Smooth muscle cell (in vitro differentiated cells): ENCODE measurements around the gene CXCL8. TPM values are rescaled to one million over a fixed set of nuclear protein-coding genes. Genes with fewer than 3 reads are reported as not detected.

Source experiments
- DNase-seq: peaks from one replicate; lab custom pipeline; 2025; ENCODE audit not compliant: unreplicated experiment; lab: John Stamatoyannopoulos, UW
- H2AFZ ChIP-seq: fragments of 200-600 bp; sonication (generic); 2 replicates; pipeline ENCODE4 v1.6.0; 2016; ENCODE audit warnings: antibody characterized with exemption, low read depth, mild to moderate bottlenecking
- H3F3A ChIP-seq: fragments of 200-600 bp; sonication (generic); 2 replicates; pipeline ENCODE4 v1.6.0; 2017; ENCODE audit warnings: antibody characterized with exemption, low read depth
- H3K27ac ChIP-seq: fragments of 200-600 bp; sonication (generic); 2 replicates; pipeline ENCODE4 v1.5.1; 2016; ENCODE audit warnings: low read depth, mild to moderate bottlenecking
- H3K27me3 ChIP-seq: fragments of 200-600 bp; sonication (generic); 2 replicates; pipeline ENCODE4 v1.6.1; 2016; ENCODE audit warnings: low read depth, mild to moderate bottlenecking
- H3K36me3 ChIP-seq: fragments of 200-600 bp; sonication (generic); 2 replicates; pipeline ENCODE4 v1.5.1; 2016; ENCODE audit warnings: low read depth
- H3K4me1 ChIP-seq: fragments of 200-600 bp; sonication (generic); 2 replicates; pipeline ENCODE4 v1.5.1; 2016; ENCODE audit warnings: low read depth
- H3K4me2 ChIP-seq: fragments of 200-600 bp; sonication (generic); 2 replicates; pipeline ENCODE4 v1.6.0; 2016; ENCODE audit warnings: mild to moderate bottlenecking
- H3K4me3 ChIP-seq: fragments of 200-600 bp; sonication (generic); 2 replicates; pipeline ENCODE4 v1.5.1; 2016; ENCODE audit warnings: mild to moderate bottlenecking
- H3K79me2 ChIP-seq: fragments of 200-600 bp; sonication (generic); 2 replicates; pipeline ENCODE4 v1.6.0; 2016; ENCODE audit warnings: low read depth, mild to moderate bottlenecking
- H3K9ac ChIP-seq: fragments of 200-600 bp; sonication (generic); 2 replicates; pipeline ENCODE4 v1.6.0; 2016; ENCODE audit warnings: low read depth
- H3K9me3 ChIP-seq: fragments of 200-600 bp; sonication (generic); replicated peaks from 2 replicates; pipeline ENCODE4 v1.5.1; 2016; ENCODE audit warnings: low read depth
- H4K20me1 ChIP-seq: fragments of 200-600 bp; sonication (generic); 2 replicates; pipeline ENCODE4 v1.6.0; 2016; ENCODE audit warnings: low read depth
- WGBS: methylation state at CpG from one replicate; pipeline ENCODE4 v1.1.7; 2016; ENCODE audit warnings: low lambda C conversion rate; 5-methylcytosine and 5-hydroxymethylcytosine counted together
- polyA plus RNA-seq: library from polyadenylated mRNA; unstranded; fragments of >200 nt; fragmentation: Nextera tagmentation; extraction: Ambion mirVana; gene quantifications from 2 replicates; pipeline ENCODE4 v1.2.1, GENCODE V29; 2016
- total RNA-seq: library from RNA; depleted of rRNA; stranded (reverse); fragments of >200 nt; gene quantifications from 2 replicates; pipeline ENCODE4 v1.2.3, GENCODE V29; 2014
- TF ChIP-seq, protein P1 (sequence below): fragments of 200-600 bp; sonication (generic); IDR thresholded peaks from 2 replicates; pipeline ENCODE4 v1.5.1; 2017; ENCODE audit warnings: borderline replicate concordance, mild to moderate bottlenecking, antibody characterized with exemption; ENCODE audit not compliant: insufficient read depth, poor library complexity, severe bottlenecking

The CXCL8 gene
- total and polyA plus RNA-seq, 2 experiments from 2014 or later = 8.7 to 37.9 TPM

DNA sequence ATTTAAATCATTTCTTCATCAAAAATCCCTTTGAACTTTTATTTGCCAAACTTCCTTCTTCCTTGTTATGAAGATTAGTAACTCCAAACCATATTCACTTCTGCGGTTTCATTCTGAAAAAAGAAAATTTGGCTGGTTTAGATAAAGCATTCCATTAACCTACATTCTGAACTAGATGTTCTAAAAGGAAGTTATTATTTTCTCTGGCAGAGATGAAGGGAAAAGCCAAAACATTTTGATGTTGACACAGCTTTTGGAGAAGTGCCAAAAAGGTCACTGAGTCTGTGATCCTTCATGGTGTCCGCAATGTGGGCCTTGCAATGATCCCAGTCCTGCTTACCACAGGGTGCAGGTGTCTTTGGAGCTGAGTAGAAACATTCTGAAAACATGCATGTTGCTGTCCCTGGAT, 36.0 kb downstream of the CXCL8 start:
- H3K79me2 ChIP-seq = no peaks in the 10 kb centered on the region
- no peak overlapping the region for H3K9ac ChIP-seq
- H3K27me3 ChIP-seq = no peaks in the 10 kb centered on the region
- no peak overlapping the region for H3K4me3 ChIP-seq
- H4K20me1 ChIP-seq = no peaks in the 10 kb centered on the region
- 93% methylated on average over 2 of the region's 2 CpGs for WGBS
- DNase-seq = no peak
- TF ChIP-seq, protein P1, sequence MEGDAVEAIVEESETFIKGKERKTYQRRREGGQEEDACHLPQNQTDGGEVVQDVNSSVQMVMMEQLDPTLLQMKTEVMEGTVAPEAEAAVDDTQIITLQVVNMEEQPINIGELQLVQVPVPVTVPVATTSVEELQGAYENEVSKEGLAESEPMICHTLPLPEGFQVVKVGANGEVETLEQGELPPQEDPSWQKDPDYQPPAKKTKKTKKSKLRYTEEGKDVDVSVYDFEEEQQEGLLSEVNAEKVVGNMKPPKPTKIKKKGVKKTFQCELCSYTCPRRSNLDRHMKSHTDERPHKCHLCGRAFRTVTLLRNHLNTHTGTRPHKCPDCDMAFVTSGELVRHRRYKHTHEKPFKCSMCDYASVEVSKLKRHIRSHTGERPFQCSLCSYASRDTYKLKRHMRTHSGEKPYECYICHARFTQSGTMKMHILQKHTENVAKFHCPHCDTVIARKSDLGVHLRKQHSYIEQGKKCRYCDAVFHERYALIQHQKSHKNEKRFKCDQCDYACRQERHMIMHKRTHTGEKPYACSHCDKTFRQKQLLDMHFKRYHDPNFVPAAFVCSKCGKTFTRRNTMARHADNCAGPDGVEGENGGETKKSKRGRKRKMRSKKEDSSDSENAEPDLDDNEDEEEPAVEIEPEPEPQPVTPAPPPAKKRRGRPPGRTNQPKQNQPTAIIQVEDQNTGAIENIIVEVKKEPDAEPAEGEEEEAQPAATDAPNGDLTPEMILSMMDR = no peak
- H3K4me1 ChIP-seq = no peaks in the 10 kb centered on the region
- no peak overlapping the region for H3K4me2 ChIP-seq
- H3K36me3 ChIP-seq = no peaks in the 10 kb centered on the region
- no peak overlapping the region for H2AFZ ChIP-seq
- H3K27ac ChIP-seq = no peak overlapping the region
- no peaks in the 10 kb centered on the region for H3K9me3 ChIP-seq
- H3F3A ChIP-seq = no peaks in the 10 kb centered on the region

DNA sequence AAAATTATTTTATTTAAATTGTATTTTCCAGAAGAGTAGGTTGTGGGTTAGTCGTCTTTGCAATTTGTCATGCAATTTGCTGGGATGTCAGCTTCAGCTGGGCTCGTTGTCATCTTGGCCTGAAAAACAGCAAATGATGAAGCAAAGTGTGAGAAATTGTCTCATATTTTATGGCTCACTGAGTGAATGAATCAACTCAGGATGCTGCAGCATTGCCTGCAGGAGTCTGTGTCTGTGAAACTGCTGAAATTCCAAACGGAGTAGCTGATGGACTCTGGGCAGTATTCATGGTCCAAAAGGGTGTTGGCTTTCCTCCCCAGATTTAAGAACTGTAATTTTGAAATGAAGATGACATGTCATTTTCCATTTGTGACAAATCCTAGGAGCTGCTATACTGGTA, 37.2 kb downstream of the CXCL8 start:
- Histone ChIP-seq H3K4me1 (no peaks in the 10 kb centered on the region), H4K20me1 (no peaks in the 10 kb centered on the region), H3K4me3 (no peak overlapping the region), H3K79me2 (no peaks in the 10 kb centered on the region), H3K27ac (no peak overlapping the region), H3K36me3 (no peaks in the 10 kb centered on the region), H2AFZ (no peak overlapping the region), H3K27me3 (no peaks in the 10 kb centered on the region), H3K9me3 (no peaks in the 10 kb centered on the region), H3K9ac (no peak overlapping the region), H3F3A (no peaks in the 10 kb centered on the region), H3K4me2 (no peak overlapping the region)
- TF ChIP-seq, protein P1 = no peak
- DNase-seq = no peak
- 69% methylated on average over 3 of the region's 3 CpGs for WGBS

DNA sequence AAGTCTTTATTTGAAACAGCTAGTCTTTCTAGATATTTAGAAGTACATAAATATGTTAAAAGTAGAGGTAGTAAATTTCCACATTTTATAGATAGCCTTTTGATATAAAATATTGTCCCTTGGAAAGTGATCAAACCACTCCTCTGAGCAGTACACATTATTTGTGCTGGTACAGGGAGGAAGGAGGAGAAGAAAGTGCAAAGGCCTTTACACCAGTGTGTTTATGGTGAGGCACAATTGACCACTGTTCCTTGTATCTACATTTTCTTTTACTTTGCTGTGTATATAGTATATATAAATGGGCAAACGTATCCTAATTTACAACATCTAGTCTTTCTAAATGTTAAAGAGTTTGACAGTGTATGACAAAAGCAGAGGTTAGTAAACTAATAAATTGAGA, 39.9 kb downstream of the CXCL8 start:
- H3K79me2 ChIP-seq = no peaks in the 10 kb centered on the region
- no peak for DNase-seq
- TF ChIP-seq, protein P1 = no peak

DNA sequence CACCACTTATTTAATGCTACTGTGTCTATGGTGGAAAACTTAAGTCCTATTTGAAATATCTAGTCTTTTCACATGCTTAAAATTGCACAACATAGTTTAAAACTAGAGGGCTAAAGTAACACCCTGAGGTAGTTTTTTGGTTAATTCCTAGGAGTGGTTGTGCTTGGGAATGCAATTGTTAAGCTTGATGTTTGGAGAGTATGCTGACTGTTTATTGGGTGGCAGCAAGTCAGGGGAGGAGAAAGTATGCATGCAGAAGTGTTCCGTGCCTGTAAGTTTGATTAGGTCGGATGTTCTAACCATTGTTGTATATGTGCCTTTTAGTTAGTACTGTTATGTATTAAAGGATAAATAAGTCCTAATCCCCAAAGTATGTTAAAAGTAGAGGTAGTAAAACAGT, 40.5 kb downstream of the CXCL8 start:
- Histone ChIP-seq H3K9ac (no peak overlapping the region), H3K4me3 (no peak overlapping the region), H2AFZ (no peak overlapping the region), H3K9me3 (no peaks in the 10 kb centered on the region), H3K27ac (no peak overlapping the region), H3K36me3 (no peaks in the 10 kb centered on the region), H3K4me1 (no peaks in the 10 kb centered on the region), H3F3A (no peaks in the 10 kb centered on the region), H3K4me2 (no peak overlapping the region), H3K27me3 (no peaks in the 10 kb centered on the region), H4K20me1 (no peaks in the 10 kb centered on the region), H3K79me2 (no peaks in the 10 kb centered on the region)
- no peak for DNase-seq
- WGBS = 69% methylated on average over 2 of the region's 2 CpGs
- TF ChIP-seq, protein P1 = no peak

More for the DNA sequence above, 39.9 kb downstream of the CXCL8 start:
- no peaks in the 10 kb centered on the region for H4K20me1 ChIP-seq
- H3K27me3 ChIP-seq = no peaks in the 10 kb centered on the region
- 88% methylated on average over 1 of the region's 1 CpG for WGBS
- H3K4me1 ChIP-seq = no peaks in the 10 kb centered on the region
- H3F3A ChIP-seq = no peaks in the 10 kb centered on the region
- H3K4me3 ChIP-seq = no peak overlapping the region
- no peak overlapping the region for H3K9ac ChIP-seq
- H3K4me2 ChIP-seq = no peak overlapping the region
- no peak overlapping the region for H3K27ac ChIP-seq
- H3K9me3 ChIP-seq = no peaks in the 10 kb centered on the region
- no peak overlapping the region for H2AFZ ChIP-seq
- no peaks in the 10 kb centered on the region for H3K36me3 ChIP-seq
